ENCODE data around the gene TNFAIP3. TPM values are rescaled to one million over a fixed set of nuclear protein-coding genes. Genes with fewer than 3 reads are reported as not detected.

Gene TNFAIP3
- total and polyA plus RNA-seq, 7 donors = 11.4 to 49.9 (median 18.7) TPM

DNA sequence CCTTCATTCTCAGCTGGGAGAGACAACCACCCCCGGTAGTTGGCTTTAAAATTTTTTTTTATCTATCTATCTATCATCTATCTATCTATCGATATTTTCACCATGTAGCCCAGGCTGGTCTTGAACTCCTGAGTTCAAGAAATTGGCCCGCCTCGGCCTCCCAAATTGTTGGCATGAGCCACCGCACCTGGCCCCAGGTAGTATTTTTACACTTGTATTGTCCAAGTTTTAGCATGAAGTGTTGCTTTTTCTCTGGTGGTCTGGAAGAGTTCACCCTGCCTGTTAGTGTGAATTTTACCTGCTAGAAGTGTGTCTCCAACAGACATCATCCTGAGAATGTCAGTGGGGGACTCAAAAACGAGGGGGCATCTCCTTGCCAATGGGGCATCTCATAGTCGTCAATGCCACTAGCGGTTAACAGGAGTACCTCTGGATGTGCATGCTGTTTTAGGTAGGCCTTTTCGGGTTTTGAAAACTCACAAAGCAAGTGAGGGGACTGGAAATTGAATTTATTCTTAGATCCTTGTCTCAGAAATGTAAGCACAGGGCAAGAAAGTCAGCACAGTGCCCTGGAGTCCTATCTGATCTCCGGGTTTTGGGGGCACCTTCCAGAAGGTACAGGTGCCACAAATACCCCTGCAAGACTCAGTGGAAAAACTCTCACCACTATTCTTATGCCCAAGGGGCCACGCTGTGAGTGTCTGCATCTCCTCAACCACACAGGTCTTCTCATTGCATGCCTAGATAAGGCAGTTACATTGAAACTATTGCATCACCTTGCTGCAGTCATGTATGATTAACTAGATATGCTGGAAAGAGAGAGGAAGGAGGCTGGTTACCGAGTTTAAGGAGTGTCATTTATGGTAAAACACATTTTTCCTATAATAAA lies 37.1 kb downstream of the TNFAIP3 start:
- H3K27ac ChIP-seq = no peak overlapping the region
- WGBS, 2 donors = 82 to 85% methylated on average over 12 of the region's 12 CpGs
- no peaks in the 10 kb centered on the region for H3K9me3 ChIP-seq
- H3K4me3 ChIP-seq = no peak overlapping the region
- no peak for DNase-seq
- TF ChIP-seq POLR2A (IDR thresholded peaks at IDR 0.05) (no peak), CTCF (IDR thresholded peaks at IDR 0.05) (no peak), POLR2AphosphoS5 (IDR thresholded peaks at IDR 0.05) (no peak), EP300 (IDR thresholded peaks at IDR 0.05) (no peak)
- no peaks in the 10 kb centered on the region for H3K4me1 ChIP-seq
- no peaks in the 10 kb centered on the region for H3K36me3 ChIP-seq
- intact Hi-C loops (cut with DNase I) = no loop called here
- H3K27me3 ChIP-seq = no peaks in the 10 kb centered on the region

- no peak for DNase-seq
- no peaks in the 10 kb centered on the region for H3K27me3 ChIP-seq
- H3K4me1 ChIP-seq = no peaks in the 10 kb centered on the region
- no peak overlapping the region for H3K27ac ChIP-seq
- TF ChIP-seq CTCF (IDR thresholded peaks at IDR 0.05) = no peak
- TF ChIP-seq POLR2AphosphoS5 (IDR thresholded peaks at IDR 0.05) = no peak
- no peak for TF ChIP-seq EP300 (IDR thresholded peaks at IDR 0.05)
- TF ChIP-seq POLR2A (IDR thresholded peaks at IDR 0.05) = no peak
- intact Hi-C loops (cut with DNase I) = no loop called here
- no peaks in the 10 kb centered on the region for H3K9me3 ChIP-seq
- no peaks in the 10 kb centered on the region for H3K36me3 ChIP-seq
- no peak overlapping the region for H3K4me3 ChIP-seq
- WGBS, 2 donors = 63 to 65% methylated on average over 11 of the region's 11 CpGs
These were observed 38.0 kb downstream of the TNFAIP3 start for GRCh38 chr6:137904822-137905617.

DNA sequence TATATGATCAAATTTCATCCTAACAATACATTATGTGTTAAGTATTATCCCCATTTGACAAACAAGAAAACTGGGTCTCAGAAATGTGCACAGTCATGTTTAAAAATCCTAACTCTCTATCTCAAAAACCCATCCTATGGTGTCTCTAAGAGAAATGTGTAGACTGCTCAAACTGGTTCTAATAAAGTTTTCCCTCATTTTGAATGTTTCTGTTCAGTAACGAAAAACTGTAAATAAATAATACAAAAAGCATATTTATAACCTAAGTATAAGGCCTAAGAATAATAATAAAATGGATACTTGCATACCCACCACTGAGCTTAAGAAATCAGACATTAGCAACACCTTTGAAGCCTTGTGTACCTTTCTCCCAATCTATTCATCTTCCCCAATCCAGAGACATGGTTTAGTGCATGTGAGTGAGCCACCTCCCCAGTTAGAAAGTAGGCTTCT lies 39.0 kb downstream of the TNFAIP3 start:
- Histone ChIP-seq H3K27ac (no peak overlapping the region), H3K36me3 (no peaks in the 10 kb centered on the region), H3K4me3 (no peak overlapping the region), H3K4me1 (no peaks in the 10 kb centered on the region), H3K27me3 (no peaks in the 10 kb centered on the region), H3K9me3 (no peaks in the 10 kb centered on the region)
- DNase-seq = no peak
- intact Hi-C loops (cut with DNase I) = no loop called here
- TF ChIP-seq POLR2A (IDR thresholded peaks at IDR 0.05) (no peak), POLR2AphosphoS5 (IDR thresholded peaks at IDR 0.05) (no peak), CTCF (IDR thresholded peaks at IDR 0.05) (no peak), EP300 (IDR thresholded peaks at IDR 0.05) (no peak)
- WGBS, 2 donors = 71 to 74% methylated on average over 1 of the region's 1 CpG

GRCh38 chr6:137907170-137907569 lies 40.1 kb downstream of the TNFAIP3 start:
- DNase-seq = no peak
- intact Hi-C loops (cut with DNase I) = no loop called here
- TF ChIP-seq CTCF (IDR thresholded peaks at IDR 0.05) = no peak
- no peak for TF ChIP-seq POLR2AphosphoS5 (IDR thresholded peaks at IDR 0.05)
- TF ChIP-seq EP300 (IDR thresholded peaks at IDR 0.05) = no peak
- no peak for TF ChIP-seq POLR2A (IDR thresholded peaks at IDR 0.05)
- Histone ChIP-seq H3K9me3 (no peaks in the 10 kb centered on the region), H3K27me3 (no peaks in the 10 kb centered on the region), H3K36me3 (no peaks in the 10 kb centered on the region), H3K27ac (no peak overlapping the region), H3K4me3 (no peak overlapping the region), H3K4me1 (no peaks in the 10 kb centered on the region)
- 84 to 86% methylated on average over 2 of the region's 2 CpGs for WGBS, 2 donors
